ENCODE results near the gene INTS1.
"Not testable (repeated sequence)": the region's sequence is repeated elsewhere in the genome, so short reads cannot be mapped to it uniquely, and the experiment has no call there.

The INTS1 gene

DNA sequence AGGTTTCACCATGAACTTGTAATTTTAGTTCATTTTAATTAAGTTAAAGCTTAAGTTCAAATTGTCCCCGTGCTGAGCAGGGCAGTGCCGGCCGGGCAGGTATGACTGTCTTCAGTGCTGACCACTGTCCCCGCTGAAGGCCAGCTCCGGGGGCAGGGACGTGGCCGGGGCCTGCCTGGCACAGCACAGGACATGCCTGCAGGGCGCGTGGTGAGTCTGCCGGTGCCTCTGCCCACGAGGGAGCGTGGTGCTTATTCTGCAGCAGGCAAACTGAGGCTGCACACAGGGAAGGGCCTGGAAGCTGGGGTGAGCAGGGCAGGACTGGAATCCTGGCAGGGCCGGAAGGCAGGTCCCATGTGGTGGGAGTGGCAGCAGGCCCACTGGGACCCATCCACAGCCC, 54.7 kb downstream of the INTS1 start:
- in situ Hi-C loops (cut with MboI; ENCODE audit: low sequenced_read_pairs), result no loop called here

DNA sequence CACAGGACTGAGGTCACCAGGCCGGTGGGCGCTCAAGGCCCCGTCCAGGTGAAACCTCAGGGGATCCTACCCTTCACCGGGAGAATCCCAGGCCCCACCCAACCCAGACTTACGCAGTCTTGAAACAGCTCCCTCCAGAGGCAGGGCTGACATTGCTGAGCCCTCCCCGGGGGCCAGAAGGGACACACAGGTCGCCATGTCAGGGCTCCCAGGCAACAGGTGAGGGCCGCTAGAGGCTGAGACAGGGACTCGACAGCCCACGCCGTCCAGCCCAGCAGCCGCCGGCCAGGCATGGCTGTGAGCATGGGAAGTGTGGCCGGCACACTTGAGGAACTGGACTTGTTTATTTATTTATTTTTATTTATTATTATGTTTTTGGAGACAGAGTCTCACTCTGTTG, 55.2 kb downstream of the INTS1 start:
- in situ Hi-C loops (cut with MboI; ENCODE audit: low sequenced_read_pairs), result no loop called here

DNA sequence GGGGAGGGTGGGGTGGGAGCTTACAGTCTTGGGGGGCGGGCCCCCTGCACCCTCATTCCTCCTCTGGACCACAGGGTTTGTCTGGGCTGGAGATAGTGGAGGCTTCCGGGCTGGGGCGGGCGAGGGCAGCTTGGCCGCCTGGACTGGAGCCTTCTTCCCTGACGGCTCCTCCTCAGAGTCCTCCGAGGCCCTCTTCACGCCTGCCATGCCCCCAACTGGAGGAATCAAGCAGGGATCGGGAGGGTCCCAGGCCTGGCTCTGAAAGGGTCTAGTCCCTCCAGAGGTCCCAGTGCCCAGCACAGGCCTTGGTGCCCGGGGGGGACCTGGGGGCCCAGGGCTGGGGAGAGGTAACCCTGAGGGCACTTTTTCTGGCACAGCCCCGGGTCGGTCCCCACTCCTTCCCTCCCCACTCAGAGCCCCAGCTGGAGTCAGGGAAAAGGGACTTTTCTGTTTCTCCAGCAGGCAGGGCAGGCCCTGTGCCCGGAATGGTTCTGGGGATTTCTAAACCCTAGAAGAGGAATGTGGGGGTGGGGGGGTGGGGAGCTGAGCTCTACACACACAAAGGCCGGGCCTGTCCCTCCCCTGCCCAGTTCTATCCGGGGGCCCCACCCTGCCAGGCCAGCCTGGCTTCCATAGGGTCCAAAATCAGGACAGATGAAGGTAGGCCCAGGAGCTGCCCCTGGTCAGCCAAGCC, 56.5 kb downstream of the INTS1 start:
- in situ Hi-C loops (cut with MboI; ENCODE audit: low sequenced_read_pairs), result no loop called here

DNA sequence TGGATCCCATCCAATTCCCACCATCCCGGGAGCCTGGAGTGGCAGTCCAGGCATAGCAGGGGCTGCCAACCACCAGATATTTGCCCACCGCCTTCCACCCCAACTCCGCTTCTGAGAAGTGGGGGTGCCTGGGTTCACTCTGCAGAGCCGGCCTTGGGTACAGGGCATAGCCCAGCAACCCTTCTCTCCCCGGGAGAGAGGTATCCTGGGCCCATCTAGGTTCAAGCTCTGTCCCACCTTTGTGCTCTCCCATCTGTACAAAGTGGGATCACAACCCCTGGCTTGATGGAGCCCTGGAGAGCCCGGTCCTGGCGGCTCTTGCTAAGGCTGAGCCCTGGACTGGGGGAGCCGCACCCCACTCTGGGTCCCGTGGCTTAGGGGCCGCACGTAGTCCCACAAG, 57.1 kb downstream of the INTS1 start:
- in situ Hi-C loops (cut with MboI; ENCODE audit: low sequenced_read_pairs), result no loop called here

DNA sequence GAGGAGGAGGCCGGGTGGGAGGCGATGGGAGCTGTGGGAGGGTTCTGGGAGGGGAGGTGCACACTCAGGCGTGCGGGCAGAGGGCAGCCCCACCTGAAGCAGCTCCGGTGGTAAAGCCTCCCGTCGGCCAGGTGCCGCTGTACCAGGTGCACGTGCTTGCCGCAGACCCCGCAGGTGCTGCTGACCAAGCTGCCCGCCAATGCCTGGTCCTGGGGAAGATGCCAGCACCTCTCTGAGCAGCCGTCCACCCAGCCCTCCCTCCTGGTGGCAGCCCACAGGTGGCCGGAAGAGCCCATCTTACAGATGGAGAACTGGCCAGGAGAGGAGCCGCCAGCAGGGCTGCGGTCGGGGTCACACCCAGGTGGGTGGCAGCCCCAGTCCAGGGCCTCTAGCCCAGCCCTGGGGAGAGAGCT, 57.6 kb downstream of the INTS1 start:
- in situ Hi-C loops (cut with MboI; ENCODE audit: low sequenced_read_pairs), result no loop called here

DNA sequence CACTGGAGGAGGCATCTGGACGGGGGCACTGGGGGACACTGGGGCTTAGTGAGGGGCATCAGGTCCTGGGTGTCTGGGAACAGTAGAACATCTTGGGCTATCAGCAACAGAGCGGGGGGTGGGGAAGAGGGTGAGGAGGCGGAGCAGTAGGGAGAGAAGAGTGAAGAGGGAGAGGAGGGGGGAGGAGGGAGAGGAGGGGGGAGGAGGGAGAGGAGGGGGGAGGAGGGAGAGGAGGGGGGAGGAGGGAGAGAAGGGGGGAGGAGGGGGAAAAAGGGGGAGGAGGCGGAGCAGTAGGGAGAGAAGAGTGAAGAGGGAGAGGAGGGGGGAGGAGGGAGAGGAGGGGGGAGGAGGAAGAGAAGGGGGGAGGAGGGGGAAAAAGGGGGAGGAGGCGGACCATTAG, 58.2 kb downstream of the INTS1 start:
- in situ Hi-C loops (cut with MboI; ENCODE audit: low sequenced_read_pairs), result not testable (repeated sequence)

DNA sequence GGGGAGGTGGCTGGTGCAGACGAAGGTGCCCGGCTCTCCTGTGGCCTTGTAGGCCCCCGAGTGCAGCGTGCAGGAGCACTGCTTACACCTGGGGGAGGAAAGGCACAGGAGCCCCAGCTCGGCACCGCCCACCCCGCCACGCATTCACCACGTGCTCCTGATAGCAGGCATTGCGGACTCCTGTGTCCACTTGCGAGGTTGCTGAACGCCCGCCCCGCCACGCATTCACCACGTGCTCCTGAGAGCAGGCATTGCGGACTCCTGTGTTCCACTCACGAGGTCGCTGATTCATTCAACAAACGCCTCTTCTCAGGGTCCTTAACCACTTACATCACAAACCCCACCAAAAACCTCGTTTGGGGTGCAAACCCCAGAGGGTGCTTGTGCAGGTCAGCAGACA, 58.8 kb downstream of the INTS1 start:
- in situ Hi-C loops (cut with MboI; ENCODE audit: low sequenced_read_pairs), result no loop called here

DNA sequence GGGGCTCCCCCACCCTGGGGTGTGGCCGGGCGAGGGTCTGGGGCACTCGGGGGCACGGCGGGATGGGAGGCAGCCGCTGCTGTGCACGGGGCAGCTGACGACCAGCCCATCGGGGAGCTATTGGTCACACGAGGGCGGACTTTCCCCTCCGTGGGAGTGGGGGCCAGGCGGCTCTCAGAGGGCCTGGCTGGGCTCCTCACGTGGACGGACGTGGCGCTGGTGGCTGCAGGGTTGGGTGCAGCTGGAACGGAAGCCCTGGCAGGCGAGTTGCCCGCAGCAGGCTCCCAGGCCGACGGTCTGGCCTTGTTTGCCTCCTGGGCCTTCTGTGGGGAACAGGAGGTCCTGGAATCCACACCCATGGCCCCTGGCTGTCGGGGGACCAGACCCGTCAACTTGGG, 59.3 kb downstream of the INTS1 start:
- in situ Hi-C loops (cut with MboI; ENCODE audit: low sequenced_read_pairs), result no loop called here

DNA sequence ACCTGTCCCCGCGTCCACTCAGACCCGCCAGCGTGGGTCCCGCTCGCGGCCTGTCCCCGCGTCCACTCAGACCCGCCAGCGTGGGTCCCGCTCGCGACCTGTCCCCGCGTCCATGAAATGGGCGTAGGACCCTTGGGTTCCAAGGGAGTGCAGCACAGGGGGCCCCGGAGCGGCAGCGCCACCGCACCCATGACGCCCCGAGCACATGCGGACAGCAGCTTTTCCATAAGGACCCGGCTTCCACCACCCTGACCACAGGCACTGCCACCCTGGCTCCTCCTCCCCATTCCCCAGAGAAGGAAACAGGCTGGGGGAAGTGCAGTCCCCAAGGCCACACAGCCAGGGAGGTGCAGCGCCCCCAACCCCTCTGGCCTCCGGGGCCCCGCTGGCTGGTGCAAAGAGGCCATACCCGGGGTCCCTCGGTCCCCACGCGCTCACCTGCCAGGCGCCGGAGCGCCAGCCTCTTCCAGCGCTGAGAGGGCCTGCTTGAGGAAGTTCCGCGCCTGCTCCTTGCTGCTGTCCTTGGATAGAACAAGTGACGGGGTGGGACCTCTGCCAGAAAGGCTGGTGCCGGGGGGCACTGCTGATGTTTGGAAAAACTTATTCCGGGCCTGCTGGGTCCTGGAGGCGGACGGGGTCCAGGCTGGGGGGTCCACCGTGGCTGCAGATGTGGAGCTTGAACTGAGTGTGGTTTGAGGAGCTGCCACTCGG, 59.8 kb downstream of the INTS1 start:
- in situ Hi-C loops (cut with MboI; ENCODE audit: low sequenced_read_pairs), result no loop called here

DNA sequence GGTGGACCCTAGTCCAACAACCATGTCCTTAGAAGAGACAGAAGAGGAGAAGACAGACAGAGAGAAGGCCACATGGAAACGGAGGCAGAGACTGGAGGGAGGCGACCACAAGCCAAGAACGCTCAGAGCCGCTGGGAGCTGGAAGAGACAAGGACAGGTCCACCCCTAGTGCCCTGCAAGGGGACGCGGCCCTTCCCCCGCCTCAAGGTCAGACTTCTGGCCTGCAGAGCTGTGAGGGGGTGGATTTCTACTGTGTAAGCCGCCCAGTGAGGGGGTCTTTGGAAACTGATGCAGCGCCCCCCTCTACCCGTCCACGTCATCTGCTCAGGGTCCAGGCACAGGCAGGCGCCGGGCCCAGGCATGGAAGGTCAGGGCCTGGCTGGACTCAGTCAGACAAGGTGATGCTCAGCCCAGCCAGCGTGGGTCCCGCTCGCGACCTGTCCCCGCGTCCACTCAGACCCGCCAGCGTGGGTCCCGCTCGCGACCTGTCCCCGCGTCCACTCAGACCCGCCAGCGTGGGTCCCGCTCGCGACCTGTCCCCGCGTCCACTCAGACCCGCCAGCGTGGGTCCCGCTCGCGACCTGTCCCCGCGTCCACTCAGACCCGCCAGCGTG, 60.5 kb downstream of the INTS1 start:
- in situ Hi-C loops (cut with MboI; ENCODE audit: low sequenced_read_pairs), result not testable (repeated sequence)

DNA sequence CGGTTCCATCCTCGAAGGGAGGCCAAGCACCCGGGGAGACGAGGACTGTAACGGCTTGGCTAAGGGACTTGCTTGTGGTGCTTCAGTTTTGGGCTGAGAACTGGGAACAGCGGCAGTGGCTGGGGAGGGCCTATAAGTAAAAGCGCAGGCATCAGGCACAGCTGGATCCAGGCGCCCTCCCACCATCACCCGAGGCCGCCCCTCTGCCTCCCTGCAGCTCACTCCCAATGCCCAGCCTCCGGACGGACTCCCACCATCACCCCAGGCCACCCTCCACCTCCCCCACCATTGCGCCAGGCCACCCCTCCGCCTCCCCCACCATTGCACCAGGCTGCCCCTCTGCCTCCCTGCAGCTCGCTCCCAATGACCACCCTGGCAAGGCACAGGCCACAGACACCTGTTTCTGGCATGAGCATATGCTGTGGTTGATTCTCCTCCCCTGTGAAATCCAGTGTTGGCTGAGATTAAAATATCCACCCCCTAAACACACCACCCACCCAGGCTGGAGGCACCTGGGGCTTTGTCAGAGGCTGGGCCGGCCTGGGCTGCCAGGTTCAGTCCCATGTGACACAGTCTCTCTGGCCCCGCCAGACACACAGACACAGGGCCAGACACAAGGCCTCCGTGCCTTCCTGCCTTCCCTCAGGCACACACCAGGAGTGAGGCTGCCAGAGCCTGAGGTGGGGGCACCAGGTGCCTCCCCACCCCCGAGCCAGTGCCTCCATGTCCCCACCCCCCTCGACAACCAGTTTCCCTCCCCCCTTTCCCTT, 61.6 kb downstream of the INTS1 start:
- in situ Hi-C loops (cut with MboI; ENCODE audit: low sequenced_read_pairs), result no loop called here

DNA sequence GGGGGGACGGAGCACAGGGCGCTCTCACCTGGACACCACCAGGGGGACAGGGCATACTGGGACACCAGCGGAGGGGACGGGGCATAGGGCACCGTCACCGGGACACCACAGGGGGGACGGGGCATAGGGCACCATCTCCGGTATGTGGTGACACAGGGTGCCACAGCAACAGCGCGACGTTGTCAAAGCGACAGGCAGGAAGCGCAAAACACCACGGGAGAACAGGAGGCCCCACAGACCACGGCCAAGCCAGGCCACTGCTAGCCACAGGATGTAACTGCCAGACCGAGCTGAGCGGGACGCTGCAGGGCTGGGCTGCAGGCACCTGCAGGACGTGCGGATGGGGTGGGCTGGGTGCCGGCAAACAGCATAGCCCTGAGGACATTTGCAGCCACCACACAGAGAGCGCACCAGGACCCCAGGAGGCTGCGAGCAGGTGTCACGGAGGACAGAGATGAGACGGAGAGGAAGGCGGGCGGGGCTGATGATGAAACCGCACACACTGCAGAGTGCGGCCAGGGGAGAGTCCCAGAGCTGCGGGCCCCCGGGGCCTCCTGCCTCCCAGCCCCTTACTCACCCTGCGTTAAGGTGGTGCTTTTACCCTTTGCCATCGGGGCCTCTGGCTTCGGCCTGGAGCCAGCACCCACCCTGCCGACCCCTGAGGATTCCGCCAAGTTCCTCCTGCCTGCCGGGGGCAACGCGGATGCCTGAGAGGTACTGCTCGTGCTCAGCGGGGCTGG, 62.4 kb downstream of the INTS1 start:
- in situ Hi-C loops (cut with MboI; ENCODE audit: low sequenced_read_pairs), result no loop called here

DNA sequence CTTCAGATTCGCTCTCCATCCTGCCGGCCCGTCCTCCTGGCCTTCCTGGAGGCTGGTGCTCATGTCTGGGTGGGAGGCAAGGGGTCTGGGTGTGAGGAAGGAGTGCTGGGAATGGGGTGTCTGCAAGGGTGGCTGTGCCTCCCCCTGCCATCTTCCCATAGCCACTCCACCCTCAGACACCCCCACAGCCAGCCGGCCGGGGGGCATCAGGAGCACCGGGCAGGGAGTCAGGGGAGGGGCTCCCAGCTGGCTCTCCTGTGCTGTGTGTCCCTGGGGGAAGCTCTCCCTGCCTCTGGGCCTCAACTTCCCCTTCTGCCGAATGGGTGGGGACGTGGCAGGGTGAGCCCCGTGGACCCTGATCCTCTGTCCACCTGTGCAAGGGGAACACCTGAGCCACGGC, 63.6 kb downstream of the INTS1 start:
- in situ Hi-C loops (cut with MboI; ENCODE audit: low sequenced_read_pairs), result no loop called here

DNA sequence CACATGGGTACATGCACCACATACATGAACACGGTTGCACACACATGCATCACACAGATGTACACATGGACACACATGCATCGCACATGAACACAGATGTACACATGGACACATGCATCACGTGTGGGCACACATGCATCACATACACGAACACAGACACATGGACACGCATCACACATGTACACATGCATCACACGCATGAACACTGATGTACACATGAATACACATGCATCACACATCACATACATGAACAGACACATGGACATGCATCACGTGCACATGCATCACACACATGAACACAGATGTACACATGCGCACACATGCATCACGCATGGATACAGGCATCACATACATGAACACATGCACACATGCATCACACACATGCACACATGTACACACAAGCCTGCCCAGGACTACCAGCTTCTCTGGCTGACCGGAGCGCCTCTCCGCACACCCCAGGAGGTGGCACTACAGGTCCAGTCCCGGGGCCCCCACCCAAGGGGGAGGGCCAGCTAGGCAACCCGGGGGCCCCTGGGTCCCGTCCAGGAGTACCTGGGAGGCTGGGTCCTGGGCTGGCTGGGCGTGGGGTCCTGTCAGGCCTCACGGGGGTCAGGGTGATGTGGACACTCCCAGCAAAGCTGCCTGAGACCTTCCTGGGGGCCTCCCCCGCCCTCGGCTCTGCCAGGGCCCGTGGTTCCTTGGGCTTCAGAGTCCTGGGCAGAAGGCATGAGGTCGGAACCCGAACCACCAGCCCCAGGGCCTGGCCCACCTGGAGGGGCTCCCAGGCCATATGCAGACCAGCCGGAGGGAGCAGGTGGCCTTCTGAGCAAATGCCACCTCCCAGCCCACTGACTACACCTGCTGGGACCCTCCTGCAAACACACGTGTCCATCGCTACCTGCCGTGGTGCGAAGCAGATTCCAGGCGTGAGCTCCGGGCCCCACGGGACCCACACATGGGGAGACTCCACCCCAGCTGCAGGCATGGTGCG, 64.5 kb downstream of the INTS1 start:
- in situ Hi-C loops (cut with MboI; ENCODE audit: low sequenced_read_pairs), result no loop called here

DNA sequence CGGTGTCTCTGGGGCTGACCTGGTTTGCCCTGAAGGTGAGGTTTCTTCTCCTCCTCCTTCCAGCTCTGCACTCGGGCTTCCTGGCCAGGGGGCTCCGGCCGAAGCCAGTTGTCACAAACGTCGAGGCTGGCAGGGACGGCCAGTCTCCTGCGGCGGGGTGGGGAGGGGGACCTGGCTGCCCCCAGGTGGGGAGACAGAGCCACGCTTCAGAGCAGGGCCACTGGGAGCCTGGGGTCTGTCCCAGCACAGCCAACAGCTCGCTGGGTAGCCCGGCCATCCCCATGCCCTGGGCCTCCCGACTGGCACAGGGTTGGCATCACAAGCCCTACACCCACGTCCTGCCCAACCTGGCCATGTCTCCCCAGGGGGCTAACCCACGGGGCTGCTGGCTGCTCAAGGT, 65.4 kb downstream of the INTS1 start:
- in situ Hi-C loops (cut with MboI; ENCODE audit: low sequenced_read_pairs), result no loop called here

DNA sequence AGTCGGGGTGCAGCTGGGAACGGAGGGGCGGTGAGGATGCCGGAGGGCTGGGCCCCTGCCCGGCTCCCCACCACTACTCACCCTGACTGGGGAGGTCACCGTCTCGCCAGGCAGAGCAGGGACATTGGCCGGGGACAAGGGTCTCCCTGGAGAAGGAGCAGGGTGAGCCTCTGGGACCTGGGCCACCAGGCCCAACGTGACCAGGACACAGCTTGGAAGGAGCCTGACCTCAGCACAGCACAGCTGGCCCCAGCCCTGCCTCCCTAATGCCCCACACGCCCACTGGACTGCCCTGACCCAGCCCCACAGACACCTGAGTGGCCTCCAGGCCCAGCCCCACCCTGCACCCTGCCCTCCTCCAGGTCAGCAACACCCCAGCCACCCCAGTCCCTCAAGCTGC, 66.0 kb downstream of the INTS1 start:
- in situ Hi-C loops (cut with MboI; ENCODE audit: low sequenced_read_pairs), result no loop called here

DNA sequence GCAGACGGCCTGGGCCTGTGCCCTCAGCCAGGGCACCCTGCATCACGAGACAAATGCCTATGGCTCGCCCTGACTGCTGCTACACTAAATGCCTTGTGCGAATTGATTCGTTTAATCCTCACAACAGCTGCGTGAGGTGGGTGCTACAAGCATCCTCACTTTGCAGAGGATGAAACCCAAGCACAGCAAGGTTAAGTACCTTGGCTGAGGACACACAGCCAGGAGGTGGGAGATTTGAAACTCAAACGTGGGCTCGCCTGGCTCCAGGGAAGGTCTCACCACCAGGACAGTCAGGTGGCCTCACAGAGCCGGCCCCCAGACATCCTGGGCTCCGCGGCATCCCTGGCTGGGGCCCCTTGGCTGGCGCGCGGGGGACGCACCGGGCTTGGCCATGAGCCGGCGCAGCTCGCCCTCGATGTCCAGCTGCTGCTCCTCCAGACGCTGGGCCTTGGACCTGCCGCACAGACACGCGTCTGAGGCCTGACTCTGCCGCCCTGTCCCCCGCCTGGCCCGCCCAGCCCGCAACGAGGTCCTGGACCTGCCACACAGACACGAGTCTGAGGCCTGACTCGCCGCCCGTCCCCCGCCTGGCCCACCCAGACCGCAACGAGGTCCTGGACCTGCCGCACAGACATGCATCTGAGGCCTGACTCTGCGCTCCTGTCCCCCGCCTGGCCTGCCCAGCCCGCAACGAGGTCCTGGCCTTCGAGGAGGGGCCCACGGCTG, 66.9 kb downstream of the INTS1 start:
- in situ Hi-C loops (cut with MboI; ENCODE audit: low sequenced_read_pairs), result no loop called here

DNA sequence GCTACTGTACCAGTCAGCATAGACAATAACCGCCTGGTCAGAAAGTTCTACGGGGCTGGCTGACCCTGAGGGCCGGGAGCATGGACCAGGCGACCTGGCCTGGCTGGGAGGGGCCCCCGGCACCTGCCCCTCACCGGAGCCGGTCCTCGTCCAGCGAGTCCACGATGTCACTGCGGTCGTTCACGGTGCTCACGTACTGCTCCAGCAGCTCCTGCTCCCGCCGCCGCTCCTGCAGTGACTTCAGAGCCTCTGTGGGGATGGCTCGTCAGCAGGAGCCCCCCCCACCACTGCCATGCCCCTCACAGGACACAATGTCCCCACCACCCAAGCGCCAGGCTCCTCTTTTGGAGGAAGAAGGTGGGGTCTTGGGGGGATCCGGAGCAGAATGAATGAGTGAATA, 67.6 kb downstream of the INTS1 start:
- in situ Hi-C loops (cut with MboI; ENCODE audit: low sequenced_read_pairs), result no loop called here
